NCI-H146 treated with DMSO at 0.1 percent for 48 hours (cell line): ENCODE results near the gene CLCN2.

ENCODE experiments used
- DNase-seq: peaks from one replicate; lab custom pipeline; 2025; ENCODE audit not compliant: unreplicated experiment; lab: John Stamatoyannopoulos, UW

Gene CLCN2

GRCh38 chr3:184300378-184300720, 61.1 kb downstream of the CLCN2 start:
- no peak for DNase-seq

- DNase-seq: peak; percentile 37
Measured at GRCh38 chr3:184299488-184300377, 61.7 kb downstream of the CLCN2 start.

DNA sequence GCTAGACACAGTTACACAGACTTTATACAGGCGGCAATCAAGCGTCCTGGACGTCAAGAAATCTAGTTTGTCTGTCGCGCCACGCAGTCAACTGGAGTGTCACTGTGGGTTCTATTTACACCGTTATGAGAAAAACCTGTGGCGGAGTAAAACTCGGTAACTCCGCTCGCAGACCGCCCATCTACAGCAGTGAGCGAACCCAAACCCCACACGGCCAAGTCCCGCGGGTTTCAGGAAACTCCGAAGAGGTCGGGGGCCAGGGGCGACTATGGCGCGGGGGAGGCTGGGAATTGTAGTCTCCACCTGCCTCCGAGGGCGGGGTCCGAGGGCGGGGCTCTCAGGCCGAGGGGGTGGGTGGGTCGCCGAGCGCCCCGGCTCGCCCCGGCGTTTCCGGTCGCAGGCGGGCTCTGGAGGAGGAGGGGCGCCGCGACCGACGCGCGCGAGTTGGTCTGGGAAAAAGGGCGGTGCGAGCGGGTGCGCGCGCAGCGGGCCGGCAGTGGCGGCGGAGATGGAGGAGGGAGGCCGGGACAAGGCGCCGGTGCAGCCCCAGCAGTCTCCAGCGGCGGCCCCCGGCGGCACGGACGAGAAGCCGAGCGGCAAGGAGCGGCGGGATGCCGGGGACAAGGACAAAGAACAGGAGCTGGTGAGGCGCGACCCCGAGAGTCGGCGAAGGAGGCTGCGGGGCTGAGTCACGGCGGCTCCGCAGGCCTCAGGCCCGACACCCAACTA, 62.5 kb downstream of the CLCN2 start, which contains the start of gene PSMD2:
PSMD2 (plus strand) TSS at position 483 of the 729 bp plus-strand sequence; CDS start at position 509, 26 bp downstream.
- DNase-seq: peak; percentile 95

- no peak for DNase-seq
Measured at GRCh38 chr3:184296616-184297015, 64.8 kb downstream of the CLCN2 start.
